Stimulated activated CD4-positive, alpha-beta T cell treated with anti-CD3 and anti-CD28 coated beads, Interleukin-2, amount 100 ng/mL, for 48 hours (primary cell): Measurements from ENCODE around the gene B4GALNT2.
"Not testable (repeated sequence)": the region's sequence is repeated elsewhere in the genome, so short reads cannot be mapped to it uniquely, and the experiment has no call there.

ENCODE experiments used
- DNase-seq, 2 donors: peaks; one replicate each; pipeline ENCODE4 v3.0.0-alpha.2; 2020

Gene B4GALNT2

DNA sequence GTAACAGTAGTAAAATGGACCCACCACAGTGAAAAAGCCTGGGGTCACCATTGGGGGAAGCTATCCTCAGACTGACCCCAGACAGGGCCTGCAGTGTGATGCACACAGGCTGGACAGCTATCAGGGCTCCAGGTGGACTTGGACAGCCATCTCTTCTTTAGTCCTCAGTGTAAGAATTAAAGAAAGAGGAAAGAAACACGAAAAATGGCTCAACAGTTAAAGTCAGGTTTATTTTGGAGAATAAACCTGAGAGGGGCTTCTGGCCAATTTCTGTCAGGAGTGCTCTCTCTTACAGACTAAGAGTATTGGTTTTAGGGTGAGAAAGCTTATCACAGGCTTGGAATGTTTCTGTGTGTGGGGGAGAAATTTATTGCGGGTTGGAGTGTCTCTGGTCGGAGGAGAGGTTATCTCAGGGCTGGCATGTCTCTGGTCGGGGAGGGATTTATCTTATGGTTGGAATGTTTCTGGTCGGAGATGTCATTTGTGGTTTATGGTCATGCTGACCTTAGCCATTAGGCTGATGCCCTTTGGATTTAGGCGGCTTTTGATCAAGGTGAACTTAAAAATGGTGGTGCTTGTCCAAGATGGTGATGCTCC is 10.8 kb upstream of the B4GALNT2 start:
- no peak for DNase-seq

DNA sequence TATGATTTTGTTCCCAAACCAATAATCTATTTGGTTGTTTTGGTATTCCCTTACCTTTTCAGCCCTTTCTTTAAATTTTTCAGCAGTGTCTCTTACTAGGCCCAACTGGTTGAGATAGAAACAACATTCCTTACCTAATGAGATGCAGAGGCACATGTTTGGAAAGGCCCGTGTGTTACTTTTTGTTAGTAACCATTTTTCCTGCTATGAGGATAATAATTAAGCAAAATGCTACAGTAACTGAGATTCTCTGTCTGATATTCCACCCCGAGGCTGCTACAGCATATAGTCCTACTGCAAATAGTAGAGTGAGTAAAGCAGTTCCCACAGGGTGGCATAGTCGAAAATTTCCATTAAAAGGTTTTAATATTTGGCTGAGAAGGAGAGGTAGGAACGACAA is 10.0 kb upstream of the B4GALNT2 start:
- no peak for DNase-seq

DNA sequence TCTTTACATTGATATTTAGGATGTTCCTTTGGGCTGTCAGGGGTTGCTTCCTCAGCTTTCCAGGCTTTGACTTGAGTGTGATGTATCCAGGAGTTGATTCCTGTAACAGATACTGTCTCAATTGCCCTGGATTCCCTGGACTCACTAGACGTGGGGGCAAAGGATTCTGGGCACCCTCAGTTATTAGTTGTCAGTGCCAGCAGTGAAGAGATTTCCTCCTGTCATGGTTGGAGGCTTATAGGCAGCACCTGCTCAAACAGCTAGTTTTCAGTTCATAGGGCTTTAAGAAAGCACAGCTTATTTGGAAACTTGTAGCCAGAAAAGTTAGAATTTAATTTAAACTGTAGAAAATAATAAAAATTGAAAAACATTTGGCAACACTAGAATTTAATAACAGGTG is 9.5 kb upstream of the B4GALNT2 start:
- no peak for DNase-seq

DNA sequence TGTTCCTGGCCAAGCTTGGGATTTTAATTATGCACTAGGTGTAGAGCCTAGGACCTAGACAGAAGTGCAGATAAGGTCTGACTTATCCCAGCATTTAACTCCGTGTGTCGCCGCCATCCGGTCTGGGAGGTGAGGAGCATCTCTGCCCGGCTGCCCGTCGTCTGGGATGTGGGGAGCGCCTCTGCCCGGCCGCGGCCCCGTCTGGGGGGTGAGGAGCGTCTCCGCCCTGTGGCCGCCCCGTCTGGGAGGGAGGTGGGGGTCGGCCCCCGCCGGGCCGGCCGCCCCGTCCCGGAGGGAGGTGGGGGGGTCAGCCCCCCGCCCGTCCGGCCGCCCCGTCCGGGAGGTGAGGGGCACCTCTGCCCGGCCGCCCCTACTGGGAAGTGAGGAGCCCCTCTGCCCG is 7.1 kb upstream of the B4GALNT2 start:
- no peak for DNase-seq

DNA sequence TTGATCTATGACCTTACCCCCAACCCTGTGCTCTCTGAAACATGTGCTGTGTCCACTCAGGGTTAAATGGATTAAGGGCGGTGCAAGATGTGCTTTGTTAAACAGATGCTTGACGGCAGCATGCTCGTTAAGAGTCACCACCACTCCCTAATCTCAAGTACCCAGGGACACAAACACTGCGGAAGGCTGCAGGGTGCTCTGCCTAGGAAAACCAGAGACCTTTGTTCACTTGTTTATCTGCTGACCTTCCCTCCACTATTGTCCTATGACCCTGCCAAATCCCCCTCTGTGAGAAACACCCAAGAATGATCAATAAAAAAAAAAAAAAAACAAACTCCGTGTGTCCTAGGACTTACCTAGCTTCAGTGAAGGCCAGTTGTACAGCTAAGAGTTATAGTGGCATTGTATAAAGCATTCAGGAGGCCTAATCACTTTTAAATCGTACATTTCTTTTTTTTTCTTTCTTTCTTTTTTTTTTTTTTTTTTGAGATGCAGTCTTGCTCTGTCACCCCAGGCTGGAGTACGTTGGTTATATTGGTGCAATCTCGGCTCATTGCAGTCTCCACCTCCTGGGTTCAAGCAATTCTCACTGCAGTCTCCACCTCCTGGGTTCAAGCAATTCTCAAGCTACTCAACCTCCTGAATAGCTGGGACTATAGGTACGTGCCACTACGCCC is 6.2 kb upstream of the B4GALNT2 start:
- not testable (repeated sequence) for DNase-seq

DNA sequence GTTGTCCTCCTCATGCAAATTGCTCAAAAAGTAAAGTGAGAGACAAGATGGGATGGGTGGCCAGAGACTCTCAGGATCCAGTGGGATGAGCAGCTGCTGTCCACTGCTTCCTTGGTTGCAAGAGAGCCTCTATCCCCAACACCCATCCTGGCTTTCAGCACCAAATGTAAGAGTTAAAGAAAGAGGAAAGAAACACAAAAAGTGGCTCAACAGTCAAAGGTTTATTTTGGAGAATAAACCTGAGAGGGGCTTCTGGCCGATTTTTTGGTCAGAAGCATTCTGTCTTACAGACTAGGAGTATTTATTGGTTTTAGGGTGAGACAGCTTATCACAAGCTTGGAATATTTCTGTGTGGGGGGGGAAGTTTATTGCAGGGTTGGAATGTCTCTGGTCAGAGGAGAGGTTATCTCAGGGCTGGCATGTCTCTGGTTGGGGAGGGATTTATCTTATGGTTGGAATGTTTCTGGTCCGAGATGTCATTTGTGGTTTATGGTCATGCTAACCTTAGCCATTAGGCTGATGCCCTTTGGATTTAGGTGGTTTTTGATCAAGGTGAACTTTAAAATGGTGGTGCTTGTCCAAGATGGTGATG is 3.1 kb upstream of the B4GALNT2 start:
- DNase-seq: not testable (repeated sequence)

DNA sequence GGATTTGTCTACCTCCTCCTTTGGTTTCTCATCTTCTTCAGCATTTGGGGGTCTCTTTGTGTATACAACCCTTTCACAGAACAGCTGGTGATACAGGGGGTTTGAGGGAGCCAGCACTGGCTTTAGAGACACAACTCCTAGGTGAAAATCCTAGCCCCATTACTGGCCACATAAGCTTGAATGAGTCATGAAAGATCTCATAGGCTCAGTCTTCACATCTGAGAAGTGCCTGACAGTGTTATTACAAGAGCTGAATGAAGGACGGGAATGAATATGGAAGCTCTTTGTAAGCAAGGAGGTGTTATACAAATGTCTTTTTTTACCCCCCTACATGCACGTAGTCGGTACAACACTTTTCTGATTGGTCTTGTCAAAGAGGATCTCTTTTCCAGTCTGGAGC is 1.7 kb upstream of the B4GALNT2 start:
- no peak for DNase-seq

DNA sequence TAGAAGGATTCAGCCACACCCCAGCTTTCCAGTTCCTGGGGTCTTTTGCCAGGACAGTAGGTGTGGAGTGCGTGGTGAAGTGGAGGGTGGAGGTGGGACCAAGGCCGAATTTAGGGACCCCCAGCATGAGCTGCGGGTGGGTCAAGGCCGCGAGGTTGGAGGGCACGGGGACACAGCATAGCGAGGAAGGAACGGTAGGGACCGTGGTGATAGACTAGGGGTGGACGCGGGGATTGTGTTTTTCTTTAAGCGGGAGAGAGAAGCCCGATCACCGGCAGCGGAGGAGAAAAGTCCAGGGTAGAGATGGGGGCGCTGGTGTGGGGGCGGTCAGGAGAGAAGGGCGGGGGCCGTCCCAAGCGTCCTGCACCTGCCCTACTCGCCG is 261 bp upstream of the B4GALNT2 start:
- no peak for DNase-seq

DNA sequence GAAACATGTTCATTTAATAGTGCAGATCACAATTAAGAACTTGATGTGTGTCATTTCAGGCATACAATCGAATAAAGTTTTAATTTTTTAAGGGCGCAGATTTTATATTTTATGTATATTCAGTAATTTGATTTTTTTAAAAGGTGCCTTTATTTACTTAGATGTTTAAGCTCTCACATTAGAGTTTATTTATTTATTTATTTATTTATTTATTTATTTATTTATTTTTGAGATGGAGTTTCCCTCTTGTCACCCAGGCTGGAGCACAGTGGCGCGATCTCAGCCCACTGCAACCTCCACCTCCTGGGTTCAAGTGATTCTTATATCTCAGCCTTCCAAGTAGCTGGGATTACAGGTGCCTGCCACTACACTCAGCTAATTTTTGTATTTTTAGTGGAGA is 3.8 kb downstream of the B4GALNT2 start:
- no peak for DNase-seq

DNA sequence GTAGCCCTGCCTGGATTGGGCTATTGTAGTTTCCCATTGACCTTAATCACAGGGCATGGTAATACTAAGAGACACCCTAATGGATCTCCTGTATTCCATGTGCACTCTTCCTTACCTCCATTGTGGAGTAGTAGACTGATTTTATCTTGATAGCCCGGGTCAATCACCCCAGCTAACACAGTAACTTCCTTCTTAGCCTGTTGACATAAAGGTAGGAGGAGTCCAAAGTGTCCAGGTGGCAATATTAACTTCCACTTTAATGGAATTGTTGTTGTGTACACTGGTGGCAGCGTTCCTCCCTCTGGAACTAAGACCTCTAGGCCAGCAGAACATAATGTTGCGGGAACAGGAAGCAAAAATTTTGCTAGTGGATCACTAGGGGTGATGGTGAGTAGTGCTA is 13.1 kb downstream of the B4GALNT2 start:
- not testable (repeated sequence) for DNase-seq

DNA sequence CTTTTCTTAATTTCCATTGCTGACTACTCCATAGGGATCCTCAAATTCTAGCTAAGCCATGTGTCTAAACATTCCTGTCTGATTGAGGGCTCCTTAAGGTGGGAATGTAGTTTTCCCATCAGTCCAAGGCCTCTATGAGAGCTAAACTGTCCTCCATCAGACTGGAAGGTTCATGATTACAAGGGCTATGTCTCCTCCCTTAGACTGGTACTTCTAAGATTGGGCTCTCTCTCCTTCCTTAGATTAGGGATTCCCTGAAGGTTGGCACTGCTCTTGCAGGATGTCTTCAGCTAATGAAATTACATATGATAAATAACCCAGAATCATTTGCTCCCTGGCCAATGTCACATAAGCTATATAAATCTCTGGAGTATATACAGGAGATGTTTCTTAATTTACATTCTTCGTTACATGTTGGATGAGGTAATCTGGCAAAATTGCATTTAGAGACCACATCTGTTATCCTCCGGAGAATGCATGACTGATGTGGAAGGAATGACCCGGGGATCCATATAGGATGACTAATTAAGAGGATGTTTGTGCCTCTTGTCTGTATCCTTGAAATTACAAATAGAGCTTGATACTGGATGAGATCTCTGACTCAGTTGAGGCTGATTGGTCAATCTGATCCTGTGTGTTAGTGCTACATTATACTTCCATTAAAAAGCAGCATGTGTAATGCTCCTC is 14.2 kb downstream of the B4GALNT2 start:
- DNase-seq: no peak

DNA sequence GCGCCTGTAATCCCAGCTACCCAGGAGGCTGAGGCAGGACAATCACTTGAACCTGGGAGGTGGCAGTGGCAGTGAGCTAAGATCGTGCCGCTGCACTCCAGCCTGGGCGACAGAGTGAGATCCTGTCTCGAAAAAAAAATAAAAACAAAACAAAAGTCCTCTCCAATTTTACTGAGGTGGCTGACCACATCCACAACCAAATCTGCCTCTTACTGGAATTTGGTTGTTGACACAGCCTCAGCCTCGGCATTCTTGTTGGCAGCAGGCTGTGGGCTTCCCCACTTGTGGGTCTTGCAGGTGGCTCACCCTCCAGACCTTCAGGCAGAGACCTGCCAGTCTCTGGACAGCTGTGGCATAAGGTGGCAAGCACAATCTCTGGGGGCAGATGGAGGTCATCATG is 15.6 kb downstream of the B4GALNT2 start:
- no peak for DNase-seq

DNA sequence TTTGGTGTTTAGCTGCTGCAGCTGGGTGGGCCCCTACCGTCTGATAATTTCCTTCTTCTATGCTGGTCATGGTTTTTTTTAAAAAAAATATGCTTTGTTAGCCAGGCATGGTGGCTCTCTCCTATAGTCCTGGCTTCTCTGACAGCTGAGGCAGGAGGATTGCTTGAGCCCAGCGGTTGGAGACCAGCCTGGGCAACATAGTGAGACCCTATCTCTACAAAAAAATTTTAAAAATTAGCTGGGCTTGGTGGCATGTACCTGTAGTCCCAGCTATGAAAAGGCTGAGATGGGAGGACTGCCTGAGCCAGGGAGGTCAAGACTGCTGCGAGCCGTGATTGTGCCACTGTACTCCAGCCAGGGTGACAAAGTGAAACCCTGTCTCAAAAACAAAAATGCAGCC is 19.4 kb downstream of the B4GALNT2 start:
- DNase-seq: no peak

DNA sequence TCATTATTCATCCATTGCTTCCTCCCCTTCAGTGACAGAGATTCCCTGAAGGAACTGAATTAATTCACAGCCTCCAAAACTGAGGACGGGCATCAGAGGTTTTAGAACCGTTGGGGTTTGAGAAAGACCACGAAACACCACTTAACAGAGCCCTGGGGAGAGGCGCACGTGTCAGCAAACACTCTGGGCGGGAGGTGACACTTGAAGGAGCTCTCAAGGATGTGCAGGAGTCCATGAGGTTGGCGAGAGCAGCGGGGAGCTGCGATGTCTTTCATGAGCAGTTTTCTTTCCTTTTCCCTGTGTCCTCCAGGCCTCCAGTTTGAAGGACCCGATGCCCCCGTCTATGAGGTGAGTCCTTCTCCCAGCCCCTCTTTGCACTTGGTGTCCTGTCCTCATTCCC is 23.7 kb downstream of the B4GALNT2 start:
- no peak for DNase-seq

DNA sequence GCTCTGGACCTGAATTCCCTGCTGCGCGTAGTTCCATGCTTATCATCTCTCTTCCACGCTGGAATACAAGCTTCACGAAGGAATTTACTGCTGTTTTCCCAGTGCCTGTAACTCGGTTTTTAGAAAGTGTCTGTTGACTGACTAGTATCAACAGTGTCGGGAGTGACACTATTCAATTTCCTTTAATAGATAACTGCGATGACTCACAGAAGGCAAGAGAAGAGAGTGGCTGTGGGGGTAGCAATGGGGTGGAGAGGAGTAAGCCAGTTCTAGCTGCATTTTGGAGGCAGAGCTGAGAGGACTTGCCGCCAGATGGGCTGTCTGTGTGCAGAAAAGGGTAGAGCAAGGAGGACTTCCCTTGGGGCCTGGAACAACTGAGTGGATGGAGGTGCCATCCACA is 25.2 kb downstream of the B4GALNT2 start:
- DNase-seq: no peak

DNA sequence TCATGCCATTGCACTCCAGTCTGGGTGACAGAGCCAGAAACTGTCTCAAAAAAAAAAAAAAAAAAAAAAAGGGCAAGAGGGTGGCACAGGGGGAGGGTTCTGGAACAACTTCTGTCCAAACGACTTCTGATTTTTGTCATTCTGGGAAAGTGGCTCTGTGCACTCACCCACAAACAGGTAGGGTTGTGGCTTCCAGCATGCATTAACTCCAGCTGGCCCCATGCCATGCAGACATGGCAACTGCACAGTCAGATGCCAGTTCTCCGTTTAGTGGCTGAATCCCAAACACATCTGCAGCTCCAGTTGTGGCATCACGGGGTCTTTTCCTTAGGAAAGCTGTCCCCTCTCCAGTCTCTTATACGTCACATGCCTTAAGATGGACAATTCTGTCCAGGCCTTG is 30.3 kb downstream of the B4GALNT2 start:
- no peak for DNase-seq

DNA sequence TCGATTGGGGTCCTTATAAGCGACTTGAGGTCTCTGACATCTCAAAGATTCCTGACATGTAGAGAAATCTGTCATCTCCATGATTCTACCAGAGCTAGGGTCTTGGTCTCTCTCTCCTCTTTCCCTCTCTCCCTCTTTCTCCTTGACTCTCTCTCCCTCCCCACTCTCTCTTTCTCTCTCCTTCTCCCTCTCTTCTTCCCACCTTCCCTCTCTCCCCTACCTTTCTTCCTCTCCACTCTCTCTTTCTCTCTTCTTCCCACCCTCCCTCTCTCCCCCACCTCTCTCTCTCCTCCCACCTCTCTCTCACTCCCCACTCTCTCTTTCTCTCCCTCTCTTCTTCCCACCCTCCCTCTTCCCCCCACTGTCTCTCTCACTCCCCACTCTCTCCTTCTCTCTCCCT is 32.6 kb downstream of the B4GALNT2 start:
- DNase-seq: no peak

DNA sequence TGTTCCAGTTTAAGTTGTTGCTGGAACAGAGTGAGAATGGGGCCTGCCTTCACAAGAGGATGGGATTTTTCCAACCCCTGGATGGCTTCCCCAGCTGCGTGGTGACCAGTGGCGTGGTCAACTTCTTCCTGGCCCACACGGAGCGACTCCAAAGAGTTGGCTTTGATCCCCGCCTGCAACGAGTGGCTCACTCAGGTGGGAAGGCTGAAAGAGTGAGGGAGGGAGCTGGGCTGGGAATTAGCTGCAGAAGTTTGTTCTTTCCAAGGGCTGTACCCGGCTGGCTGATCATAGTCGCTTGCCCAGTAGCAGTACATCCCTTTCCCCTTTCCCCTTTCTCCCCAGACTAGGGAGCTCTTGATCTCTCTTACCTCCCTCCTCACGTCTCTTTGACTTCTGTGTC is 36.1 kb downstream of the B4GALNT2 start:
- no peak for DNase-seq

DNA sequence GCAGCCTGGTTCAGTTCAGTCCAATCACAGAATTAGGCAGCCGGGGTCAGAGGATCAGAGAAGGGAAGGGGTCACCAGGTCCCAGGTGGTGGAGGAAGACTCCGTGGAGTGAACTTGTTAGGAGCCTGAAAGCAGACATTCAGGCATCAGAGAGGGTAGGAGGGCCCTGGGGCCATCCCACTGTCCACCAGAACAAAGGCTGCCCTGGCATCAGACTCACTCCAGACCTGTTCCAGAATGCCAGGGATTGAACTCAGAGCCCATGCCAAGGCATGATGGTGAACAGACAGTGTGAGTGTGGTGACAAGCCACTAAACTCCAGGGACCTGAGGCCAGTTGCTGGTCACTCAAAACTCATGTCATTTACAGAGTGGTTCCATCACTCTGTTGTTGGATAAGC is 37.6 kb downstream of the B4GALNT2 start:
- DNase-seq: no peak

DNA sequence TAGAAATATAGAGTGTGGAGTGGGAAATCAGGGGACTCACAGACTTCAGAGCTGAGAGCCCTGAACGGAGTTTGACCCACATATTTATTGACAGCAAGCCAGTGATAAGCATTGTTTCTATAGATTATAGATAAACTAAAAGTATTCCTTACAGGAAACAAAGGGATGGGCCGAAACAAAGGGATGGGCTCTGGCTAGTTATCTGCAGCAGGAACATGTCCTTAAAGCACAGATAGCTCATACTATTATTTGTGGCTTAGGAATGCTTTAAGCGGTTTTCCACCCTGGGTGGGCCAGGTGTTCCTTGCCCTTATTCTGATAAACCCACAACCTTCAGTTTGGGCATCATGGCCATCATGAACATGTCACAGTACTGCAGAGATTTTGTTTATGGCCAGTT is 38.1 kb downstream of the B4GALNT2 start:
- DNase-seq: not testable (repeated sequence)

DNA sequence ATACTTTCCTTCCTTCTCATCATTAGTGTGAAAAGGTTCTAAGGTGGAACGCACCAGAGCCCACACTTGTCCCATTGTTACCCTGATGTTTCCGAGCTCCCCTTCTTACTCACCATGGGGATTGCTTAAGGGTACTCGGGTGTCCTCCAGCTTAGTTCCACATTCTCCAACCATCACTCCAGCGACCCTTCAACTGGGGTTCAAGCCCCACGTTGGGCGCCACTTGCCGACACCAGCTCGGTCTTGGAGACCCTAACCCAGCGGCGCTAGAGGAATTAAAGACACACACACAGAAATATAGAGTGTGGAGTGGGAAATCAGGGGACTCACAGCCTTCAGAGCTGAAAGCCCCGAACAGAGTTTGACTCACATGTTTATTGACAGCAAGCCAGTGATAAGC is 43.4 kb downstream of the B4GALNT2 start:
- not testable (repeated sequence) for DNase-seq

DNA sequence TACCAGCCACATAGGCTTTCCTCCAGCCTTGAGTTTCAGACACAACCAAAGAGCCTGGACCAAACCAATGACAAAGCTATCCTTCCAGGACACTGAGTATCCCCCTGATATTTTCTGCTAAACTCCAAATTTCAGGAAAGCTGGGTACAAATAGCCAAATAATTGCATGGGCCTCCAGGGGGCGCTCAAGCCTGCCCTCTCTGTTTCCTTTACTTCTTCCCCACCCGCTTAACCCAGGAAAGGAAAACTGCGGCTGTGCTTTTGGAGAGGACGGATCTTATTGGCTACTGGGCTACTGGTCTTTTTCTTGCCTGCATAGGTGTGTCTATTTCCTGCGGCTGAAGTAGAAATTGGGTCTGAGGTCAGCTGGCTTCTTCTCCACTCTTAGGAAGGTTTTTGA is 47.7 kb downstream of the B4GALNT2 start:
- DNase-seq: peak; percentile 62 to 68

DNA sequence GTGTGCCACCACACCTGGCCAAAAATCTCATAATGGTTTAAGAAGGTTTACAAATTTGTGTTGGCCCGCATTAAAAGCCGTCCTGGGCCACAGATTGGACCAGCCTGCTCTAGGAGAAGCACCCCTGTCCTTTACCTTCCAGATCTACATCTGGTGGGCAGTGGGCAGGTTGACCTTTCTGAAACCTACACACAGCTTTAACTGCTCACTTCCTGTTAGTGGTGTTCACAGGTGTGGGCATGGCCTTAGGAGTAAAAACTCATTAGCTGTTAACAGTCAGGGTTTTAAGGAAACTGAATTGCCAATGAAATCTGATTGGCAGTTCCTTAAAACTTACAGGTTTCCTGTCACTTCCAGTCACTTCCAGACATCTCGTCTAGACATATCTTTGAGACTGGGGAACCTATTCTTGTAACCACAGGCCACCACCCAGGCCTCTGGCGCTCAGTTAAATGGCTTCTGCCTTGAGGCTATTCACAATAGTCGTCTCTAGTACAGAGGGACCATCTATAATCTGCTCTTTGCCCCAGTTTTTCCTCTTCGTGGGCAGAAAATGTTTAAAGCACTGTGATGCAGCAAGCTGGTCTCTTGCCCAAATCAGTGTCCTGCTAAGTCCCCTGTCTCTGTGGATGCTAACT is 48.5 kb downstream of the B4GALNT2 start:
- no peak for DNase-seq

DNA sequence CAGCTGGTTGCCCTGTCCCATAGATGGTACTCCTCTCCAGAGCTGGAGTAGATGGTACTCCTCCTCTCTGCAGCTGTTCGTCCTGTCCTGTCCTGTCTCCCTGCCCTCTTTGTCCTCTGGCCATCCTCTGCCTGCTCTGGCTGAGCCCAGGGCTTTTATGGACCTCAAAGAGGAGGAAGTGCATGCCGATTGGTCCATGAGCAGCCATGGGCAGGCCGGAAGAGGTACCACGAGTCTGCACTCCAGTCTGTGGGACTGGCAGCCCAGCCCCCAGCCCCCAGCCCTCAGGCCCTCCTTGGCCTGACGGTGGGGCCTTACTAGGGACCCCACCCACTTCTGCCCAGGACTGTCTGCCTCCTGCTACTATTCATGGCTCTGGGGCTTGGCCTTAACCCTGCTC is 50.8 kb downstream of the B4GALNT2 start:
- no peak for DNase-seq
